Measurements from ENCODE around the gene RGS5.

RGS5 gene

DNA sequence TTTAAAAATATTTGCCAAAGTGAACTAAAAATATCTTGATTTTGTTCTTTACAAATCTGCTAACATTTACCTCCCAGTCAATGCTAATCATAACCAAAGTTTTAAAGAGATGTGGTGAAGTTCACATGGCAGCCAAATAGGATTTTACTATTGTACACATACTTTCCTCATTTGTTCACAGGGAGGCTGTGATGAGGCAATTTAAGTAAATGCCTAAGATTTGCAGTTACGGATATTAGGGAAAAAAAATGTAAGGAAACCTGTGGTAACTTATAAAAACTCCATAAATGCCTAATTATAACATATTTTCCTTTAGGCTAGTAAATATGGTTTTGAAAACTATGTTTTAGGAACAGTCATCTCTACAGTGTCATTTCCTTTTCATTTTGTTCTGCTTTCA is 32.4 kb downstream of the RGS5 start:
- Histone ChIP-seq H3K36me3 (ENCODE audit: control insufficient read depth, insufficient read depth, low read length) (no peaks in the 10 kb centered on the region), H3K4me1 (ENCODE audit: control insufficient read depth, insufficient read depth, low read length) (no peaks in the 10 kb centered on the region)
- WGBS, 2 experiments = no CpG with 5 or more reads among the region's 1 CpG

DNA sequence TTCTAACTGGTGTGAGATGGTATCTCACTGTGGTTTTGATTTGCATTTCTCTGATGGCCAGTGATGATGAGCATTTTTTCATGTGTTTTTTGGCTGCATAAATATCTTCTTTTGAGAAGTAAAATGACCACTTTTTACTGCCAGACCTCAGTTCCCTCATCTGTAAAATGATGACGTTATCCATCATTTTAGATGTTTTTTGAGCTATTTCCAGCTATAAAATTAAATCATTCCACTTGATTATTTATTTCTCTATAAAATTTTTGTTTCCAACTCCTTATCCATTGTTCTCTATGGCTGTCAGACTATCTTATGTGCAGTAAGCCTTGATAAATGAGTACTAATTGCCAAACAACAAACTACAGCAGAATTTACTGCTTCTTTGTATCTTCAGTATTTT is 33.2 kb downstream of the RGS5 start:
- no peaks in the 10 kb centered on the region for H3K36me3 ChIP-seq (ENCODE audit: control insufficient read depth, insufficient read depth, low read length)
- no peak overlapping the region for H3K27ac ChIP-seq (ENCODE audit: insufficient read depth, low read depth, low read length, poor library complexity, severe bottlenecking)
- WGBS, 2 experiments = 86 to 100% methylated on average over 1 of the region's 1 CpG
- no peaks in the 10 kb centered on the region for H3K4me1 ChIP-seq (ENCODE audit: control insufficient read depth, insufficient read depth, low read length)
- peaks cover 2% of the 10 kb centered on the region for H3K9me3 ChIP-seq (ENCODE audit: control insufficient read depth, low read length)
- no peak overlapping the region for H3K4me3 ChIP-seq (ENCODE audit: insufficient read depth, low read depth, low read length)
- no peaks in the 10 kb centered on the region for H3K27me3 ChIP-seq (ENCODE audit: control insufficient read depth, insufficient read depth, low read length, poor library complexity, severe bottlenecking)

More for the DNA sequence above, 32.4 kb downstream of the RGS5 start:
- no peak overlapping the region for H3K27ac ChIP-seq (ENCODE audit: insufficient read depth, low read depth, low read length, poor library complexity, severe bottlenecking)
- peaks cover 2% of the 10 kb centered on the region for H3K9me3 ChIP-seq (ENCODE audit: control insufficient read depth, low read length)
- H3K27me3 ChIP-seq (ENCODE audit: control insufficient read depth, insufficient read depth, low read length, poor library complexity, severe bottlenecking) = no peaks in the 10 kb centered on the region
- H3K4me3 ChIP-seq (ENCODE audit: insufficient read depth, low read depth, low read length) = no peak overlapping the region

DNA sequence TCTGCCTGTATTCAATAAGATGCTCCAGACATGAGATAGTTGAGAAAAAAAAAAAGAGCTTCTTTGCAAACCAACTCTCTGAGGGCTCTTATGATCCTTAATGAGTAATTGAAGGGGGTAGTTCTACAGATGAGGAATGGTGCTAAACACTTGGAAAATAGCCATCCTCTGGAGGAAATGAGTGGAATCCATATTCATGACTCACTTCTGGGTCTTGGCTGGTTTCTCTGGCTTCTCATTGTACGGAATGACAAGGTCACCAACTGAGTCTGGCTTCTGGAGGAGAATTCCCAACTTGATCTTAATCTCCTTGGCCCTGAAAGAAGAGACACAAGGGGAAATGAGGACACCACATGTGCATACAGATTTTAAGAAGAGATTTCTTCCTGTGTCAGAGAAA is 34.7 kb downstream of the RGS5 start:
- WGBS, 2 experiments = 89 to 92% methylated on average over 1 of the region's 1 CpG

DNA sequence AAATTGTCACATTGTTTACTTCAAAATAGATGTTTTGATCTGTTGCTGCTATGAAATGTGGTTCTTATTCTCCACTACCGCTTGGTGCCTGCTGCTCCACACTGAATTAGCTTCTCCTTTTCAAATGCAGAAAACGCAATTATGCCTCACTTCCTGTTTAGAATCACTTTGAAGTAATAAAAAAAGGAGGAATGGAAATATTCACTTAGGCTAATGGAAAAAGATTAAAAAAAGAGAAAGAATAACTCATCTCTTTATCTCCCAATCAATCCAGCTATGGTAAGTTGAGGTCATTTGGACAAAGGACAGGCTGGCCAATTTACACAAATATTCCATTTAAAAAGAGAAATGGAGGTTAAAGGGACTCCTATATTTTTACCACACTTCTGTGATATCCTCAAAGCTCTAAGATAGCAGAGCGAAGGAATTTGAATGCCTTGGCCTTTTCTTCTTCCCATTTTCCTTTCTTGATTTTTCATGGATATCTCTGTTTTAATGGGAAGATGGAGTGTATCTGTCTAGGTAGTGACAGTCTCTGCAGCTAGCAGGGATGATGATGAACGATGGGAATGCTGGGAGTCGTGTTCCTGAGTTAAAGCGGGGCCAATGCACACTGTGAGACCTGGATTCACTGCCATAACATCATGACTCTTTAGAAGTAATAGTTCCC is 35.7 kb downstream of the RGS5 start:
- Histone ChIP-seq H3K4me3 (ENCODE audit: insufficient read depth, low read depth, low read length) (no peak overlapping the region), H3K27me3 (ENCODE audit: control insufficient read depth, insufficient read depth, low read length, poor library complexity, severe bottlenecking) (no peaks in the 10 kb centered on the region), H3K27ac (ENCODE audit: insufficient read depth, low read depth, low read length, poor library complexity, severe bottlenecking) (no peak overlapping the region), H3K36me3 (ENCODE audit: control insufficient read depth, insufficient read depth, low read length) (no peaks in the 10 kb centered on the region), H3K9me3 (ENCODE audit: control insufficient read depth, low read length) (no peaks in the 10 kb centered on the region), H3K4me1 (ENCODE audit: control insufficient read depth, insufficient read depth, low read length) (no peaks in the 10 kb centered on the region)
- 78 to 87% methylated on average over 4 to 6 of the region's 6 CpGs for WGBS, 2 experiments

More for the DNA sequence above, 34.7 kb downstream of the RGS5 start:
- Histone ChIP-seq H3K4me1 (ENCODE audit: control insufficient read depth, insufficient read depth, low read length) (no peaks in the 10 kb centered on the region), H3K27me3 (ENCODE audit: control insufficient read depth, insufficient read depth, low read length, poor library complexity, severe bottlenecking) (no peaks in the 10 kb centered on the region), H3K27ac (ENCODE audit: insufficient read depth, low read depth, low read length, poor library complexity, severe bottlenecking) (no peak overlapping the region), H3K36me3 (ENCODE audit: control insufficient read depth, insufficient read depth, low read length) (no peaks in the 10 kb centered on the region), H3K4me3 (ENCODE audit: insufficient read depth, low read depth, low read length) (no peak overlapping the region), H3K9me3 (ENCODE audit: control insufficient read depth, low read length) (no peaks in the 10 kb centered on the region)

DNA sequence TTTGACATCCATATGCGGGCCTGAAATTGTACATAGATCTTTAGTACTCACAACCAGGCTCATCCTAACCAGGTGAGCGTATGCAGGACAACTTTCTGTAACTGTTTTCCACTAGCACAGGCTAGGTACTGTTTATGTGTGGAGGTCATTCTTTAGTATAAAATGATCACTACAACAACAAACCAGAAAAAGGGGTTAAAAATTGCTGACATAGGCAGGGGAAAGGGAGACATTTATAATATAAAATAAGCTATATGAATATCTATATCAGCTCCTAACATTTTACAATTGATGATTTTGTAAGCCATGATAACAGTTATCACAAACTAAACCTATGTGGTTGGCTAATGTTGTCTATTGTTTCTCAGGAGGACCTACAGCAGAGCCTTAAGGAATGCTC is 37.6 kb downstream of the RGS5 start:
- Histone ChIP-seq H3K4me1 (ENCODE audit: control insufficient read depth, insufficient read depth, low read length) (no peaks in the 10 kb centered on the region), H3K9me3 (ENCODE audit: control insufficient read depth, low read length) (no peaks in the 10 kb centered on the region), H3K4me3 (ENCODE audit: insufficient read depth, low read depth, low read length) (no peak overlapping the region), H3K27me3 (ENCODE audit: control insufficient read depth, insufficient read depth, low read length, poor library complexity, severe bottlenecking) (no peaks in the 10 kb centered on the region), H3K27ac (ENCODE audit: insufficient read depth, low read depth, low read length, poor library complexity, severe bottlenecking) (no peak overlapping the region), H3K36me3 (ENCODE audit: control insufficient read depth, insufficient read depth, low read length) (no peaks in the 10 kb centered on the region)
- WGBS, 2 experiments = 94 to 98% methylated on average over 1 to 2 of the region's 2 CpGs

DNA sequence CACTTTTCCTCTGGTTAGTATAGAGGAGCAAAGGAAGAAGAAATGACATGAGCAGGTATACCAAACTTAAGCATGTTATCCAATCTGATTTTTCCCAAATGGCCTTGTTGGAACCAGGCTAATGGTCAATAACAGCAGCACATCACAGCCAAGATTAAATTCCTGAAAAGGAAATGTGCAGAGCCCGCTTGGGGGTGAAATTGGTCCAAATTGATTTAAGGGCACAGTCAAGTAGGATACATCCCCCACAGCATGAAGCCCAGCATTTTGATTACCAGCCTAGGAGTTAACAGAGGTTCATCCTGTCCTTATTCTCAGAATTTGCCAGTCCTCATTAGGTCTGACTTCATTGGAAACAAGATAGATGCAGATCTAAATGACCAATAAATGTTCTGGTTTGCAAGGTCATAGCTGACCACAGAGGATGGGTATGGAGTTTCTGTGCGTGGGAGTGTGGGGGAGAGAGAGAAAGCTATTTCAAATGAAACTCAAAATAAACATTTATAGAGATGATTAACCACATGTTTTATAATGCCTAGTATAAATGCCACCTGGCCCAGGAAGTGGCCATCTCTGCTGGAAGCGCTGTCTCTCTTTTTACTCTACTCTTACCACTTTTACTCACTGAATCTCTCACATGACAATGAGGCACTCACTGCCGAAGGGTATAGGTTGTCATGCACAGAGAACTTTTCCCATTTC is 38.7 kb downstream of the RGS5 start:
- H3K27me3 ChIP-seq (ENCODE audit: control insufficient read depth, insufficient read depth, low read length, poor library complexity, severe bottlenecking) = no peaks in the 10 kb centered on the region
- H3K36me3 ChIP-seq (ENCODE audit: control insufficient read depth, insufficient read depth, low read length) = no peaks in the 10 kb centered on the region
- H3K4me1 ChIP-seq (ENCODE audit: control insufficient read depth, insufficient read depth, low read length) = no peaks in the 10 kb centered on the region
- no peak overlapping the region for H3K27ac ChIP-seq (ENCODE audit: insufficient read depth, low read depth, low read length, poor library complexity, severe bottlenecking)
- no peak overlapping the region for H3K4me3 ChIP-seq (ENCODE audit: insufficient read depth, low read depth, low read length)
- WGBS, 2 experiments = 88 to 93% methylated on average over 3 of the region's 4 CpGs
- no peaks in the 10 kb centered on the region for H3K9me3 ChIP-seq (ENCODE audit: control insufficient read depth, low read length)

DNA sequence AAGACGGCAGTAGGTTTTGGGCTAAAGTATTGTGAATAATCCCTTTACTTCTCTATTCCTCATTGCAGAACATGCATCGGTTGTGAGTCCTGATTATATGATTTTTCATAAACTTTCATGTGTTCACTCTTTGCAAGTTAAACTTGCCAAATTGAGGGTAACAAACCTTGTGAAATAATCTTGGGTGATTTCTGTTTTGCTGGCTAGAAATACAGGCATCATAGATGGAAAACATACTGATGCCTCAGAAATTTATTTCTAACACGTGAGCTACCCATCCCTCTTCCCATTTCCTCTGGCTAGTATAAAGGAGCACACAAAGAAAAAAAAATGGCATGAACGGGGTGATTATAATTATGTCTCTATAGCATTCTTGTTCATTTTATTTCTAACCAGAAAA is 39.6 kb downstream of the RGS5 start:
- 96 to 100% methylated on average over 1 to 4 of the region's 4 CpGs for WGBS, 2 experiments
- no peaks in the 10 kb centered on the region for H3K9me3 ChIP-seq (ENCODE audit: control insufficient read depth, low read length)
- H3K27me3 ChIP-seq (ENCODE audit: control insufficient read depth, insufficient read depth, low read length, poor library complexity, severe bottlenecking) = no peaks in the 10 kb centered on the region
- no peaks in the 10 kb centered on the region for H3K4me1 ChIP-seq (ENCODE audit: control insufficient read depth, insufficient read depth, low read length)
- no peaks in the 10 kb centered on the region for H3K36me3 ChIP-seq (ENCODE audit: control insufficient read depth, insufficient read depth, low read length)
- H3K4me3 ChIP-seq (ENCODE audit: insufficient read depth, low read depth, low read length) = no peak overlapping the region
- H3K27ac ChIP-seq (ENCODE audit: insufficient read depth, low read depth, low read length, poor library complexity, severe bottlenecking) = no peak overlapping the region

DNA sequence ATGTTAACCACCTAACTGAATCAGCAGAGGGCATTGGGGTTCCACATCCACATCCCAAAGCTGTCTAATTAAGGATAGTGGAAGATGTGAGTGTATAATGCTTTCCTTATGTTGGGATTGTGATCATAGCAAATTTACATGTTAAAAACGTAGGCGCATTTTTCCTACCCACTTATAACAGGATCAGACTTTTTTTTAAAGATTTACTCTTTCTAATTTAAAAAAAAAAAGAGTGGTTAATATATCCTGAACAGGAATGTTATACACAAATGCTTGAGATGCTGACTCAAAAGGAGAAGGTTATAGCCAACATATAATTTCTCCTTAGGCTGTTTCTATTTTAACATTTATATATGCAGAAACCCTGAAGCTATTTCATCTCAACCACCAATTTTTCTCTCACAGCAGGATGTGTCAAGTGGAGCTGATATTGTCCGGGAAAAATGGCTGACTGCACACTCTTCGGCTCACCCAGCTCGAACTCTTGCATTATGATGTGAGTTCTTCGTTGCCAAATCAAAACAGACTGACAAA is 40.3 kb downstream of the RGS5 start:
- 97% methylated on average over 4 of the region's 6 CpGs for WGBS, 2 experiments
- no peak overlapping the region for H3K27ac ChIP-seq (ENCODE audit: insufficient read depth, low read depth, low read length, poor library complexity, severe bottlenecking)

DNA sequence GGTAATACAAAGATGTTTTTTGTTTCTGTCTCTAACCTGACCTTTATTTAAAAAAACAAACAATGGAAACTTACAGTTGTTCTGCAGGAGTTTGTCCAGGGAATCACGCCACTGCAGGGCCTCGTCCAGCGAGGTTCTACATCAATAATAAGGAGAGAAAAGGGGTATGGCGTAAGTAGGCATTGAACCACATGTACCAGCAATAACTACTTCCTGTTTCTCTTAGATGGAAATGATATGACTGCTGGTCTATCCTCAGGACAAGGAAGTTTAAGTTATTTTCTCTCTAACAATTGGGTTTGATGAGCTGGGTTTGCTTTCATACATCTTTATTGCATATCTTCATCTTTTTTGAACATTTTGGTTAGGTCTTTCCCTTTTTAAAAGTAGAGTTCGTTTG is 40.9 kb downstream of the RGS5 start:
- Histone ChIP-seq H3K9me3 (ENCODE audit: control insufficient read depth, low read length) (no peaks in the 10 kb centered on the region), H3K27me3 (ENCODE audit: control insufficient read depth, insufficient read depth, low read length, poor library complexity, severe bottlenecking) (no peaks in the 10 kb centered on the region), H3K27ac (ENCODE audit: insufficient read depth, low read depth, low read length, poor library complexity, severe bottlenecking) (no peak overlapping the region), H3K4me1 (ENCODE audit: control insufficient read depth, insufficient read depth, low read length) (no peaks in the 10 kb centered on the region), H3K4me3 (ENCODE audit: insufficient read depth, low read depth, low read length) (no peak overlapping the region), H3K36me3 (ENCODE audit: control insufficient read depth, insufficient read depth, low read length) (no peaks in the 10 kb centered on the region)
- 89 to 92% methylated on average over 5 of the region's 5 CpGs for WGBS, 2 experiments

More for the DNA sequence above, 40.3 kb downstream of the RGS5 start:
- Histone ChIP-seq H3K4me3 (ENCODE audit: insufficient read depth, low read depth, low read length) (no peak overlapping the region), H3K9me3 (ENCODE audit: control insufficient read depth, low read length) (no peaks in the 10 kb centered on the region), H3K36me3 (ENCODE audit: control insufficient read depth, insufficient read depth, low read length) (no peaks in the 10 kb centered on the region), H3K4me1 (ENCODE audit: control insufficient read depth, insufficient read depth, low read length) (no peaks in the 10 kb centered on the region), H3K27me3 (ENCODE audit: control insufficient read depth, insufficient read depth, low read length, poor library complexity, severe bottlenecking) (no peaks in the 10 kb centered on the region)

DNA sequence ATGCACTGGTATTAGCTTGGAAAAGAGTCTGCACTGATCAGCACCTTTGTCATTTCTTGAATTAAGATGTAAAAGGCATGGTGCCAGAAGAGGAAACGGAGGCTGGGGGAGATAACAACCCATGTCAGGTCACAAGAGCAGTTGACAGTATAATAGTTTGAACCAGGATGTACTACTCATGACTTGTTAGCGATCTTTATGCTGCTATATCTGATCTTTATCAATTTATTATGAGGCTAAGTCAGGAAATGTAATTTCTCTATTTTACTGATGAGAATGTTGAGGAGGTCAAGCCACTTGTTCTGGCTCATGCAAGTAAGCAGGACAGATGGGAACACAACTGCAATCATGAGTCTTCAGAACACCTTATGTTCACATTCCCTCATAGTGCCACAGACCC is 41.4 kb downstream of the RGS5 start:
- Histone ChIP-seq H3K4me3 (ENCODE audit: insufficient read depth, low read depth, low read length) (no peak overlapping the region), H3K27ac (ENCODE audit: insufficient read depth, low read depth, low read length, poor library complexity, severe bottlenecking) (no peak overlapping the region), H3K4me1 (ENCODE audit: control insufficient read depth, insufficient read depth, low read length) (no peaks in the 10 kb centered on the region), H3K27me3 (ENCODE audit: control insufficient read depth, insufficient read depth, low read length, poor library complexity, severe bottlenecking) (no peaks in the 10 kb centered on the region), H3K36me3 (ENCODE audit: control insufficient read depth, insufficient read depth, low read length) (no peaks in the 10 kb centered on the region), H3K9me3 (ENCODE audit: control insufficient read depth, low read length) (no peaks in the 10 kb centered on the region)
- WGBS, 2 experiments = 90 to 99% methylated on average over 2 of the region's 2 CpGs
